CD4-positive, alpha-beta memory T cell (primary cell): Measurements from ENCODE around the gene PDE8A. TPM values are rescaled to one million over a fixed set of nuclear protein-coding genes. Genes with fewer than 3 reads are reported as not detected.

Experiments used
- CTCF ChIA-PET: fragments of 350-600 bp; sonication (Branson Sonifier 250); formaldehyde crosslinking; loops from one replicate; lab custom pipeline; 2021; ENCODE audit warnings: inconsistent platforms; ENCODE audit not compliant: partially characterized antibody; lab: Charles Lee
- POLR2A ChIA-PET: fragments of 350-600 bp; sonication (Branson Sonifier 250); formaldehyde crosslinking; loops from one replicate; lab custom pipeline; 2021; ENCODE audit not compliant: partially characterized antibody; lab: Charles Lee
- DNase-seq, 5 donors: peaks; one replicate each; pipeline versions ENCODE4 v3.0.0 to v3.0.0-alpha.2; 2020 to 2022; ENCODE audit warnings: mixed read lengths in 1 of 5
- H3K27ac ChIP-seq: one replicate; pipeline ENCODE4 v1.7.0; 2013; ENCODE audit warnings: low read depth, low read length
- H3K27me3 ChIP-seq: 2 replicates; pipeline ENCODE4 v1.7.0; 2013; ENCODE audit warnings: mild to moderate bottlenecking, low read length, moderate library complexity; ENCODE audit not compliant: insufficient read depth
- H3K36me3 ChIP-seq: 2 replicates; pipeline ENCODE4 v1.7.0; 2013; ENCODE audit warnings: mild to moderate bottlenecking, low read length, moderate library complexity; ENCODE audit not compliant: insufficient read depth
- H3K4me1 ChIP-seq: 2 replicates; pipeline ENCODE4 v1.7.0; 2013; ENCODE audit warnings: mild to moderate bottlenecking, low read length, moderate library complexity; ENCODE audit not compliant: insufficient read depth
- H3K4me3 ChIP-seq, 2 donors: one replicate each; pipeline ENCODE4 v1.7.0; 2013; ENCODE audit warnings: low read length in 2 of 2, mild to moderate bottlenecking in 1 of 2
- H3K9me3 ChIP-seq, 2 donors: one replicate each; pipeline ENCODE4 v1.7.0; 2013; ENCODE audit warnings: low read length in 2 of 2, control low read depth in 1 of 2; ENCODE audit not compliant: control insufficient read depth in 1 of 2
- H3K27ac Mint-ChIP-seq, 7 donors: one replicate each; pipeline ENCODE4 v1.8.0; 2020 to 2021; ENCODE audit warnings: mixed read lengths in 7 of 7, mild to moderate bottlenecking in 6 of 7, inconsistent platforms in 3 of 7, moderate library complexity in 3 of 7
- H3K27me3 Mint-ChIP-seq, 2 donors: one replicate each; pipeline ENCODE4 v1.8.0; 2020 to 2021; ENCODE audit warnings: mixed read lengths in 2 of 2
- H3K36me3 Mint-ChIP-seq, 2 donors: one replicate each; pipeline ENCODE4 v1.8.0; 2020 to 2021; ENCODE audit warnings: mixed read lengths in 2 of 2, inconsistent platforms in 1 of 2, mild to moderate bottlenecking in 1 of 2
- H3K4me1 Mint-ChIP-seq, 4 donors: one replicate each; pipeline ENCODE4 v1.8.0; 2020 to 2021; ENCODE audit warnings: mixed read lengths in 4 of 4, mild to moderate bottlenecking in 1 of 4
- H3K4me3 Mint-ChIP-seq, 8 donors: one replicate each; pipeline ENCODE4 v1.8.0; 2020 to 2021; ENCODE audit warnings: mixed read lengths in 8 of 8, mild to moderate bottlenecking in 7 of 8, moderate library complexity in 6 of 8, inconsistent platforms in 3 of 8
- H3K9me3 Mint-ChIP-seq, 8 donors: one replicate each; pipeline ENCODE4 v1.8.0; 2020 to 2021; ENCODE audit warnings: mixed read lengths in 8 of 8, mild to moderate bottlenecking in 5 of 8, inconsistent platforms in 3 of 8, moderate library complexity in 1 of 8
- intact Hi-C: fragments of 100-400 bp; cut with micrococcal nuclease; formaldehyde crosslinking; loops from one replicate; pipeline ENCODE4 v1.15.1; 2023
- polyA plus RNA-seq, 2 donors: library from polyadenylated mRNA; unstranded; fragments of 300-500 nt; fragmentation: Illumina TruSeq; gene quantifications; one replicate each; pipeline ENCODE4 v1.2.3, GENCODE V29; 2021
- total RNA-seq, 2 experiments: library from RNA; stranded (reverse); gene quantifications; one replicate each; pipeline ENCODE4 v1.2.3, GENCODE V29; 2021

PDE8A gene
- total and polyA plus RNA-seq, 4 experiments from 2014 or later = 1.9 to 41.3 (median 22.4) TPM

- H3K4me1 Mint-ChIP-seq = peaks cover 6 to 23% (median 14%) of the 10 kb centered on the region in 4 donors
- CTCF ChIA-PET = no interaction called here
- no peak overlapping the region for H3K4me3 Mint-ChIP-seq
- Histone ChIP-seq H3K27me3 (no peaks in the 10 kb centered on the region), H3K9me3 (no peaks in the 10 kb centered on the region), H3K4me1 (no peaks in the 10 kb centered on the region), H3K36me3 (peaks cover 6% of the 10 kb centered on the region), H3K4me3 (no peak overlapping the region), H3K27ac (no peak overlapping the region)
- no peaks in the 10 kb centered on the region for H3K27me3 Mint-ChIP-seq
- peaks cover 40 to 42% of the 10 kb centered on the region in 2 donors for H3K36me3 Mint-ChIP-seq
- peaks cover 0 to 13% (median 8%) of the 10 kb centered on the region in 8 donors for H3K9me3 Mint-ChIP-seq
- H3K27ac Mint-ChIP-seq = peak overlapping the region in 1 of 7 donors; percentile 2
- POLR2A ChIA-PET = no interaction called here
- no peak for DNase-seq
- intact Hi-C loops = no loop called here
Measured at GRCh38 chr15:85064710-85065109, 83.1 kb downstream of the PDE8A start.

DNA sequence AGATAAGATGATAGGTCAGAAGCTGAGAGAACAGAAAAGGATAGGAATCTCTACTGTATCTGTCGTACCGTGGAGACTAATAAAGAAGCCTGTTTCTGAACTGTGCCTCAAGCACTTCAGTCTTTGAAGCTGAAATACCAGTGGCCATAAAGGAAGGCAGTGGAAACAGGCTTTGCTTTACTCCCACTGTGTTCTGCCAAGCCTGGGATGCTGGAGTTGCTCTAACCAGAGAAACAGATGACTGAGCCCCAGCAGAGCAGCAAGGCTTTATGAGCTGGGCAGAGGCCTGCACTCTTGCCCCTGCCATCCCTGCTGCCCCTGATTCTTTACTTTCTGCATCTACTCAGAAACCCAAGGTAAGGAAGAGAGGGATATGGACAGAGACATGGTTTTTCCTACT, 89.4 kb downstream of the PDE8A start:
- H3K36me3 Mint-ChIP-seq = peaks cover 68 to 71% of the 10 kb centered on the region in 2 donors
- H3K27me3 Mint-ChIP-seq = no peaks in the 10 kb centered on the region
- no peak for DNase-seq
- no peaks in the 10 kb centered on the region for H3K9me3 Mint-ChIP-seq
- no peak overlapping the region for H3K4me3 Mint-ChIP-seq
- Histone ChIP-seq H3K36me3 (peaks cover 6% of the 10 kb centered on the region), H3K4me3 (no peak overlapping the region), H3K27ac (no peak overlapping the region), H3K27me3 (no peaks in the 10 kb centered on the region), H3K4me1 (no peaks in the 10 kb centered on the region), H3K9me3 (no peaks in the 10 kb centered on the region)
- no peak overlapping the region for H3K27ac Mint-ChIP-seq
- H3K4me1 Mint-ChIP-seq = peaks cover 0 to 14% (median 2%) of the 10 kb centered on the region in 4 donors
- CTCF ChIA-PET = no interaction called here
- POLR2A ChIA-PET = no interaction called here
- intact Hi-C loops = no loop called here

- Mint-ChIP-seq H3K27me3 (no peaks in the 10 kb centered on the region), H3K27ac (peak overlapping the region in 1 of 7 donors; percentile 82), H3K4me3 (no peak overlapping the region), H3K36me3 (peaks cover 72% of the 10 kb centered on the region in 2 donors), H3K9me3 (no peaks in the 10 kb centered on the region), H3K4me1 (peaks cover 0 to 14% (median 2%) of the 10 kb centered on the region in 4 donors)
- no peak for DNase-seq
- POLR2A ChIA-PET = no interaction called here
- Histone ChIP-seq H3K9me3 (no peaks in the 10 kb centered on the region), H3K36me3 (peaks cover 6% of the 10 kb centered on the region), H3K27me3 (no peaks in the 10 kb centered on the region), H3K27ac (no peak overlapping the region), H3K4me3 (no peak overlapping the region), H3K4me1 (no peaks in the 10 kb centered on the region)
- intact Hi-C loops = no loop called here
- CTCF ChIA-PET = no interaction called here
Measured at GRCh38 chr15:85071504-85071903, 89.8 kb downstream of the PDE8A start.

DNA sequence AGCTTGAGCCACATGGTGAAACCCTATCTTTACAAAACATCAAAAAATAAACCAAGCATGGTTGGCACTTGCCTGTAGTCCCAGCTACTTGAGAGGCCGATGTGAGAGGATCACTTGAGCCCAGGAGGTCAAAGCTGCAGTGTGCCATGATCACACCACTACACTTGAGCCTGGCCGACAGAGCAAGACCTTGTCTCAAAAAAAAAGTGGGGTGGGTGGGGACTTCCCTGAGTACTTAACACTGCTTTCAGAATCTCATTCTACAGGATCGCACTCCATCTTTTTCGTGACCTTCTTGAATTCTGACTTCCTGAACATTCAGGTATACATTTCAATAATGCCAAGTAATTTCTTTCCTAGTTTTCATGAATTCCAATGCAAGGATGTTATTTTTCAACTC, 91.3 kb downstream of the PDE8A start:
- no peak overlapping the region for H3K4me3 Mint-ChIP-seq
- ChIA-PET CTCF (no interaction called here), POLR2A (no interaction called here)
- peaks cover 67 to 69% of the 10 kb centered on the region in 2 donors for H3K36me3 Mint-ChIP-seq
- no peaks in the 10 kb centered on the region for H3K9me3 Mint-ChIP-seq
- no peak for DNase-seq
- no peaks in the 10 kb centered on the region for H3K9me3 ChIP-seq
- H3K27me3 Mint-ChIP-seq = no peaks in the 10 kb centered on the region
- peaks cover 0 to 14% (median 2%) of the 10 kb centered on the region in 4 donors for H3K4me1 Mint-ChIP-seq
- intact Hi-C loops = no loop called here
- peaks cover 6% of the 10 kb centered on the region for H3K36me3 ChIP-seq
- H3K27ac ChIP-seq = no peak overlapping the region
- H3K4me1 ChIP-seq = no peaks in the 10 kb centered on the region
- H3K27me3 ChIP-seq = no peaks in the 10 kb centered on the region
- no peak overlapping the region for H3K4me3 ChIP-seq
- no peak overlapping the region for H3K27ac Mint-ChIP-seq

DNA sequence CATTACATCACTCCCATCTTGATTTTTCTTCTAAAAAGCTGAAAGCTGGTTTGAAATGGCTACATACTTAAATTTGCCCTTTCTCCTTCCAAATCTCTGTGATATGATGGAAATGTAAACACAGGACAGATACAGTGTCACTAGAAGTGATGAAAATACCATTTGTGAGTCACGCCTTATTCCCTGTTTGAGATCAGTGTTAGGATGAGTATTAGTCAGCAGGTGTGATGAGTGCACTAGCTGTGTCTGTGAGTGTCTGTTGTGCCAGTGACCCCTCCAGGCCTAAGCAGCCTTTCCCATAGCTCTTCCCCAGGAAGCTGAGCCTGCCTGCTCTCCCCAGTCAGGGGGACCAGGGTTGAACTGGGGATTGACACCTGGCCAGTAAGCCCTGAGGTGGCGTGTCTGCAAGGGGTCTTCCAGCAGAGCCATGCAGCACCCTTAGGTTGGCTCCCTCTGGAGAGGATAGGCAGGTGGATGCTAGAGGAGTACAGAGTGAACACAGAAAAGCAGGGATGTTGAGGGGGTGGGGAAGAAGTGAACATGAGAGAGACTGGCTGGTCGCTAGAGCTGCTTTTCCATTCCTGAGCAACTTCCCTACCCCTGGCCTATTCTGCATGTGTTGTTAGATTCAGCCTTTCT, 92.0 kb downstream of the PDE8A start:
- H3K27ac Mint-ChIP-seq = peak overlapping the region in 1 of 7 donors; percentile 79
- peaks cover 6% of the 10 kb centered on the region for H3K36me3 ChIP-seq
- H3K36me3 Mint-ChIP-seq = peaks cover 62 to 64% of the 10 kb centered on the region in 2 donors

DNA sequence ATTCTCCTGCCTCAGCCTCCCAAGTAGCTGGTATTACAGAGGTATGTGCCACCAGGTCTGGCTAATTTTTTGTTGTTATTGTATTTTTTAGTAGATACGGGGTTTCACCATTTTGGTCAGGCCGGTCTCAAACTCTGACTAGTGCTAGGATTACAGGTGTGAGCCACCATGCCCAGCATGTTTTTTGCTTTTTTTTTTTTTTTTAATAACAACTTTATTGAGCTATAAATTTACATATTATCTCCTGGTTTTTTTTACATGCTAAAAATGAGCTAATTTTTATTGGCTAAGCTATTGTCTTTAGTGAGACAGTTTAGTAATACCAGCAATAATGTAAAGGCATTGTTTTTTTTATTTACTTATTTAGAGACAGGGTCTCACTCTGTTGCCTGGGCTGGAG, 105.2 kb downstream of the PDE8A start:
- Histone ChIP-seq H3K36me3 (peaks cover 8% of the 10 kb centered on the region), H3K27ac (no peak overlapping the region), H3K27me3 (no peaks in the 10 kb centered on the region), H3K9me3 (no peaks in the 10 kb centered on the region), H3K4me3 (no peak overlapping the region), H3K4me1 (no peaks in the 10 kb centered on the region)
- intact Hi-C loops = no loop called here
- no peak for DNase-seq
- H3K4me1 Mint-ChIP-seq = no peaks in the 10 kb centered on the region
- H3K36me3 Mint-ChIP-seq = peaks cover 53 to 70% of the 10 kb centered on the region in 2 donors
- no peak overlapping the region for H3K27ac Mint-ChIP-seq
- no peak overlapping the region for H3K4me3 Mint-ChIP-seq
- ChIA-PET CTCF (interaction anchor here (1.3 to 1.4 kb wide), 2 partner anchors 9 to 26 kb away, joined by 3 to 4 read pairs; no protein-coding TSS in a partner anchor), POLR2A (interaction anchor here (0.8 kb wide), 1 partner anchor 106 kb away, joined by 3 read pairs; no protein-coding TSS in a partner anchor)
- no peaks in the 10 kb centered on the region for H3K9me3 Mint-ChIP-seq
- no peaks in the 10 kb centered on the region for H3K27me3 Mint-ChIP-seq

More for the DNA sequence above, 92.0 kb downstream of the PDE8A start:
- H3K9me3 Mint-ChIP-seq = no peaks in the 10 kb centered on the region
- Histone ChIP-seq H3K27me3 (no peaks in the 10 kb centered on the region), H3K4me1 (no peaks in the 10 kb centered on the region), H3K27ac (no peak overlapping the region), H3K4me3 (no peak overlapping the region), H3K9me3 (no peaks in the 10 kb centered on the region)
- no peak for DNase-seq
- CTCF ChIA-PET = no interaction called here
- POLR2A ChIA-PET = no interaction called here
- H3K4me3 Mint-ChIP-seq = no peak overlapping the region
- no peaks in the 10 kb centered on the region for H3K27me3 Mint-ChIP-seq
- H3K4me1 Mint-ChIP-seq = peaks cover 0 to 14% (median 2%) of the 10 kb centered on the region in 4 donors
- intact Hi-C loops = no loop called here

- Mint-ChIP-seq H3K27me3 (no peaks in the 10 kb centered on the region), H3K9me3 (no peaks in the 10 kb centered on the region), H3K27ac (peak overlapping the region in 2 of 7 donors; percentile 29 to 43), H3K36me3 (peaks cover 55 to 68% of the 10 kb centered on the region in 2 donors), H3K4me1 (no peaks in the 10 kb centered on the region), H3K4me3 (no peak overlapping the region)
- Histone ChIP-seq H3K27me3 (no peaks in the 10 kb centered on the region), H3K27ac (no peak overlapping the region), H3K4me3 (no peak overlapping the region), H3K9me3 (no peaks in the 10 kb centered on the region), H3K36me3 (peaks cover 8% of the 10 kb centered on the region), H3K4me1 (no peaks in the 10 kb centered on the region)
- intact Hi-C loops = no loop called here
- ChIA-PET CTCF (no interaction called here), POLR2A (no interaction called here)
- DNase-seq = no peak
Measured at GRCh38 chr15:85088300-85088699, 106.6 kb downstream of the PDE8A start.
